Measurements from ENCODE around the gene DNAJC27.
A peak's percentile ranks its signal among the peaks of the same experiment; 100 is the strongest.

DNAJC27 gene

DNA sequence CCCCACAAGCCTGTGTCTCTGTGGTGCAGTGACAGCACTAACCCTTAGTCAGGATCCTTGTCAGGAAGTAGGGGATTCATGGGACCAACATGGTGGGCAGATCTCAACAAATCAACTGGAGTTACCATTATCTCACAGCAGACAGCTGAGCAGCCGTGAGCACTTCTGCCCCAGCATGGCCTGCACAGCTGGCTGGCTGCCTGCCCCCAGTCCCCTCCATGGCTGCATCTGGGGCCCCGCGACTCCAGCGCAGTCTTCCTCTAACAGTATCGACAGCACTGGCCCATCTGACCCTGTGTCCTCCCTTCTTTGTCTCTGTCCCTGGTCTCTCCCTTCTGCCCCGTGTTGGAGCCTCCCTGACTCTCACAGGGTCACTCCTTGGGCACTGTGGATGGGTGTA is 47.0 kb downstream of the DNAJC27 start:
- DNase-seq, result no peak

DNA sequence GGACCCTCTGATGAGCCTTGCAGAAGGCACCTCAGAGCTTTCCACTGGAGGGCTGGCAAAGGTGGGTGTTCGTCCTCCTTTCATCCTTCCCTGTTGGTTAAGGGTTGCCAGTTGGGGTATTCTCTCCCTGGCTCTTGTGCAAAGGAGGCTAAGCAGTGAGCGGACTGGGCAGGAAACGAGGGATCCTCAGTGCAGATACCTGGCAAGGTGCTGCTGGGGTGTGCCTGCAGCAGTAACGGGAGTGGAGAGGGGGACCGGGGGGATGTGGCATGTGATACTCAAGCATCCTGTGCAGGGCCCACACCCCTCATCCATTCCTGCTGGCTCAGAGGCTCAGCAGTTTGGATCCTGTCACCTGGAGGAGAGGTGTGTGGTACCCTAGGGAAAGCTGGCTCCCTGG is 47.5 kb downstream of the DNAJC27 start:
- DNase-seq, result no peak

GRCh38 chr2:24923106-24923505 is 48.6 kb downstream of the DNAJC27 start:
- DNase-seq, result no peak

- no peak for DNase-seq
Observed at GRCh38 chr2:24922556-24922955, 49.2 kb downstream of the DNAJC27 start.

GRCh38 chr2:24920809-24921441 is 50.8 kb downstream of the DNAJC27 start:
- no peak for DNase-seq

GRCh38 chr2:24920098-24920808 is 51.5 kb downstream of the DNAJC27 start, which contains the start of gene ADCY3:
TSS of gene ADCY3 (minus strand) at chr2:24920237. CDS start at chr2:24918987, 1,250 bp downstream.
- peak; percentile 55 for DNase-seq

GRCh38 chr2:24919506-24920097 is 52.2 kb downstream of the DNAJC27 start:
- DNase-seq, result peak; percentile 9

DNA sequence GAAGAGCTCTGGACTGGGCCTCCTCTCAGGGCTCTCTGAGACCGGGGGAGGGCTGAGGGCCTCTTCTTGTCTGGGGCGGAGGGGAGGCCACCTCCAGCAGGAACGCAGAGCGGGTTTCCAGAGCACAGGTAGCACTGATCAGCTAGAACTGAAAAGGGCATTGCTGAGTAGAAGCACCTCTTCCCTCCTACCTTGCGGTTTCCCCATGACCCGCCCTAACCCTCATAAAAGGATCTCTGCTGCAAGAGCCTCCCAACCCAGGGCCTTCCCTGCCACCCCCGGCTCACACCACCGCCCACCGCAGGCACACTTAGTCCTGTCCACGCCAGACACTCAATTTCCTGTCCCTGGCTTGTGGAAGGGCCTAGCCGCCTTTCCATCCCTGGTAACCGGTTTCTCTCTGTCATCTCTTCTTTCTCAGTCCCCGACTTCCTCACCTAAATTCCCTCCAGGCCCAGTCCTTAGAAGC is 52.7 kb downstream of the DNAJC27 start:
- DNase-seq, result peak; percentile 47

GRCh38 chr2:24918326-24919036 is 53.3 kb downstream of the DNAJC27 start:
- no peak for DNase-seq

- no peak for DNase-seq
Observed at GRCh38 chr2:24917731-24918325, 53.9 kb downstream of the DNAJC27 start.

DNA sequence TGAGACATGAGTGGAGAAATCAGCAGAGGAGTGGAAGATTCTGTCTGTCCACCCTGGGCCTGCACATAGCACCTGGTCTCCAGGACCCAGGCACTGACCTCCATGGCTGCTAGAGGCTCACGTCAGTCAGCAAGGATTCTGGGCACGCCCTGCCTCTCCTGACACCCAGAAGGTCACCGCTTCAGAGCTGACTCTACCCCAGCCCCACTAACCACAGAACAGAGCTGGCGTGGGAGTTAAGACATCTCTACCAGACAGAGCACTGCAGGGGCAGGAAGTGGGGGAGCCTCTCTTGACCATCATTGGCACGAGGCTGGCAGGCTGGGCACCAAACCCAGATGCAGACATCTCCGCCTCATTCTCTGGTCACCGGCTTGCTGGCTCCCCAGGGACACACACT is 54.7 kb downstream of the DNAJC27 start:
- DNase-seq, result no peak

DNA sequence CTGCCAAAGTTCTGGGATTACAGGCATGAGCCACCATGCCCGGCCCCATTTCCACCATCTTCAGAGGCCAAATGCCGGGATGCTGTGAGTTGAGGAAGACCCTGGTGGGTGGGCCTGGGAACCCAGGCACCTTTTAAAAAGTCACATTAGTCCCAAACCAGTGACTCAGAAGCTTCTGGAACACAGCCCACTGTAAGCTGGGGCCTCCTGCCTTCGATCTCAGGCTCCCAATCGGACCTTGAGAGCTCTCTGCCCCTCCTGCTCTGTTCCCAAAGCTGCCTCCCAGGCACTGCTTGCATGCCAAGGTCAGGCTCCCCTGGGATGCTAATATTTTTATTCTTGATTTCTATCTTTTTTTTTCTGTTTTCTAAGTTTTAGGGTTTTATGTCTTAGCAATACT is 56.0 kb downstream of the DNAJC27 start:
- DNase-seq, result no peak

GRCh38 chr2:24915175-24915574 is 56.6 kb downstream of the DNAJC27 start:
- no peak for DNase-seq

DNA sequence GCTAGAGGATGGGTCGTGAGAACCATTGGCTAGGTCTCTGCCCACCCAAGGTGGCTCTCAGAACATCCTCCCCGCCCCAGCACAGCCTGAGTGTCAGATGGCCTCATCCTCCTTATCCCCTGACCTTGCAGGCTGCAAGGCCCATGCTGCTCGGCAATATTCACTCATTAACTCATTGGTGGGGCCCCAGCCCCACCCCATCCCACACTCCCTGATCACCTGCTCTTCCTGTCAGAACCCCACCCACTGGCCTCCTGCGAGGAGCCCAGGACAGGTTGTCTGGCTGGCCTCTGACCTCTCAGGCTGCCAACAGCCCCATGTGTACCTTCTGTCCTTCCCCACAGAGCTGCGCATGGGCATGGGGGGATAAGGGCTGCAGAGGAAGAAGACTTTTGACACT is 57.0 kb downstream of the DNAJC27 start:
- no peak for DNase-seq

GRCh38 chr2:24913911-24914310 is 57.8 kb downstream of the DNAJC27 start:
- DNase-seq, result no peak

GRCh38 chr2:24912986-24913385 is 58.8 kb downstream of the DNAJC27 start:
- no peak for DNase-seq

DNA sequence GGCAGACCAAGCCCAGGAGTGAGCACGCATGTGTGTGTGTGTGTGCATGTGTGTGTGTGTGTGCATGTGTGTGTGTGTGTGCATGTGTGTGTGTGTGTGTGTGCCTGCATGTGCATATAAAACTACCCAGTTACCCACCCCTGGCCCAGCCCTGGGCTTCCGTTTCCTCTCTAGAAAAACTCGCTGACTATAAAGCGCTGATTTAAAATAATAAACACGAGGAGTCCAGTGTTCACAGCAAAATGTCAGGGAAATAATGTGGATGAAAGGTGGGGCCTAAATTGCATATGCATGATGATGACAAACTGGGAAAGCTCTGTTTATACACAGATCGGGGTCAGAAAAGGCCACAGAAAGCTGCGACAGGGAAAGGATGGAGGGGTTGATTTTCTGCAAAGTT is 59.2 kb downstream of the DNAJC27 start:
- no peak for DNase-seq

DNA sequence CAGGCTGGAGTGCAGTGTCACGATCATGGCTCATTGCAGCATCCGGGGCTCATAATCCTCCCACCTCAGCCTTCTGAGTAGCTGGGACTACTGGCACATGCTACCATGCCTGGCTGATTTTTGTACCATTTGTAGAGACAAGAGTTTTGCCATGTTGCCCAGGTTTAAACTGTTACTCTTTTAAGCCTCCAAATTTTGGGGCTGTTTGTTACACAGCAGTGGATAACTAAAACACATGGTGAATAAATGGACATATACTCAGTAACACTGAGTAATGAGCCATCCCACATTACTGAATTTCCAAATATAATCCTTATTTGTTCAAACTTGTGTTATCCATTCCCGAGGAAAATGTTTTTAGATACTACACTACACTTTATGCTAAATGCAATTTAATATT is 61.5 kb downstream of the DNAJC27 start:
- no peak for DNase-seq

DNA sequence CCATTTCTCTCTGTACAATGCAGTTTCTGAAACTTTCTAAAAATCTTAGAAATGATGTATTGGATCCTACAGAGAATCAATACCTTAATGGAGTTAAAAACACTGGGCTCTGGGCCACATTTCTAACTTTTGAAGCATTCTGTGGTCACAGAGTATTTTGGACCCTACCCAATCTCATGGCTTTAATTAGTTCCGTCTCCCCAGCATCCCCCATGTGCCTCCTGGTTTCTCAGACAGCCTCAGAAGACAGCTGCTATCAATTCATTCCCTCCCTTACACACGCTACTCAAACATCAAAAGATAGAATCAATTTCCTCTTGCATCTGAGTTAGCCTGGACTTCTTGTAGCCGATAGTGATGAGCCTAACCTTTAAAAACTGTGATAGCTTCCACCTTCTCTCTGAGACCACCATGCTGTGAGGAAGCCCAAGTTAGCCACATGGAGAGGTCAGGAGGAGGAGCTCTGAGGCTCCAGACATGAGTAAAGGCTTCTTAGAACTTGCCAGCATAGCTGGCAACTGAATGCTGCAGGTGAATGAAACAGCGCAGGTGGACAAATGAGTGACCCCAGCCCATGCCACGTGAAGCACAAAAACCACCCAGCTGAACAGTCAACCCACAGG is 62.1 kb downstream of the DNAJC27 start:
- no peak for DNase-seq

DNA sequence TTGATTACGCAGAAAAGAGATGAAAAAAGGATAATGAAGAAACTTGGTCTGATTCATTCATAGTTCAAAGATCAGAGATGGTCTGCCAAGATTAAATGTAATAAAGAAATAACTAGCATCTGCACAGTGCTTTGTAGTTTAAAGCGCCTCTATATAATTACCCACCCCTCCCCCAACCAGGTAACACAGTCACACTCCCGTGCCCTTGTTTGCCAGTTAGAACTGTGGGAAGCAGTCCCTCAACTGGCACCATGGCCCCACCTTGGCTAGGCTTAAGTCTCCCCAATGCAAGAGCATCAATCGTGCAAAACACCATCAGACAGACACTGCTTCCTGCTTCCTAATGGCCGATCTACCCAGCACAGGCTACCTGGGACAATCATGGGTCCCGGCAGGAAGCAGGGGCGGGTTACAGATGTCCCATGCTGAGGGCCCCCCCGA is 63.3 kb downstream of the DNAJC27 start:
- no peak for DNase-seq

DNA sequence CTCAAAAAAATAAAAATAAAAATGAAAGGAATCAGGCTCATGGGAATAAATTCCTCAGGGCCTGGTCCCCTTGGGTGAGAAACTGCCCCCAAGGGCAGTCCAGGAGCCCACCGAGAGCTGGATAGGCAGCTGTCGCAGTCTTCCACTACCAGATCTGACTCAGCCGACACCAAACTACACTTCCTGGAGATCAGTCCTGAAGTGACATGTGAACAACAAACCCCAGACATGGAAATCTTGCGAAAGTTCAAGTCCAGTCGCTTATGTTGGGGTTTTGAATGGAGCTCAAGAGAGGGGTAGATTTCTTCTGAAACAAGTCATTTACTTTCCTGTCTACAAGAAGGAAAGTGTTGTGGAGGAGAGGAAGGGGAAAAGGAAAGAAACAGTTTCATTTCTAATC is 64.6 kb downstream of the DNAJC27 start:
- no peak for DNase-seq

DNA sequence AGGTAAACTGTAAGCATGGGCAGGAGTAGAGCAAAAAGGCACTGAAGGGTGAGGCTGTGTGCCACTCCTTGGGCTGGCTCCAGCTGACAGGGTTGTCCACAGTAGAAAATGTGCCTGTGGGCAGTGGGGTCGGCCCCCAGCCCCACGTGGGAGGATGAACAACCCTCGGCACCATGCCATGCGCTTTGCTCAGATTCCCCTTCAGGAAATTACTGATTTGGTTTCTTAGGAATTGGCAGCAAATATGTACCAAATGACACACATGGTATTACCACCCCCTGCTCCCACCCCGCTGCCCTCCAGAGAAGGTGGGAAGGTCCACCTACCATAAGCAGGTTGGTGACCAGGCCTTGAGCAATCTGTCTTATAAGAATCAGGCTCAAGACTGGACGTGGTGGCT is 65.3 kb downstream of the DNAJC27 start:
- no peak for DNase-seq

Data from activated effector memory CD4-positive, alpha-beta T cell treated with Interleukin-2 at 50 U/mL for 16 hours (primary cell).